ENCODE data around the gene GSPT1. TPM values are rescaled to one million over a fixed set of nuclear protein-coding genes. Genes with fewer than 3 reads are reported as not detected.

GSPT1 gene
- total RNA-seq, 1 donor from 2014 or later, result 101 TPM

GRCh38 chr16:11876306-11876705, 39.5 kb downstream of the GSPT1 start:
- Mint-ChIP-seq H3K9me3 (no peaks in the 10 kb centered on the region), H3K36me3 (peaks cover 20% of the 10 kb centered on the region), H3K4me3 (no peak overlapping the region), H3K27me3 (no peaks in the 10 kb centered on the region), H3K4me1 (ENCODE audit: unreplicated experiment) (peaks cover 5% of the 10 kb centered on the region), H3K27ac (no peak overlapping the region)
- no peak for DNase-seq (ENCODE audit: extremely low spot score, unreplicated experiment)
- TF ChIP-seq, protein P1, sequence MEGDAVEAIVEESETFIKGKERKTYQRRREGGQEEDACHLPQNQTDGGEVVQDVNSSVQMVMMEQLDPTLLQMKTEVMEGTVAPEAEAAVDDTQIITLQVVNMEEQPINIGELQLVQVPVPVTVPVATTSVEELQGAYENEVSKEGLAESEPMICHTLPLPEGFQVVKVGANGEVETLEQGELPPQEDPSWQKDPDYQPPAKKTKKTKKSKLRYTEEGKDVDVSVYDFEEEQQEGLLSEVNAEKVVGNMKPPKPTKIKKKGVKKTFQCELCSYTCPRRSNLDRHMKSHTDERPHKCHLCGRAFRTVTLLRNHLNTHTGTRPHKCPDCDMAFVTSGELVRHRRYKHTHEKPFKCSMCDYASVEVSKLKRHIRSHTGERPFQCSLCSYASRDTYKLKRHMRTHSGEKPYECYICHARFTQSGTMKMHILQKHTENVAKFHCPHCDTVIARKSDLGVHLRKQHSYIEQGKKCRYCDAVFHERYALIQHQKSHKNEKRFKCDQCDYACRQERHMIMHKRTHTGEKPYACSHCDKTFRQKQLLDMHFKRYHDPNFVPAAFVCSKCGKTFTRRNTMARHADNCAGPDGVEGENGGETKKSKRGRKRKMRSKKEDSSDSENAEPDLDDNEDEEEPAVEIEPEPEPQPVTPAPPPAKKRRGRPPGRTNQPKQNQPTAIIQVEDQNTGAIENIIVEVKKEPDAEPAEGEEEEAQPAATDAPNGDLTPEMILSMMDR (conservative IDR thresholded peaks at IDR 0.05), result no peak

- peaks cover 20% of the 10 kb centered on the region for H3K36me3 Mint-ChIP-seq
These were observed 40.0 kb downstream of the GSPT1 start for GRCh38 chr16:11875721-11876120.

GRCh38 chr16:11871193-11871592, 44.6 kb downstream of the GSPT1 start:
- H3K4me3 Mint-ChIP-seq, result no peak overlapping the region
- no peaks in the 10 kb centered on the region for H3K9me3 Mint-ChIP-seq
- no peaks in the 10 kb centered on the region for H3K27me3 Mint-ChIP-seq
- TF ChIP-seq, protein P1 (conservative IDR thresholded peaks at IDR 0.05), result peak; percentile 34
- peaks cover 17% of the 10 kb centered on the region for H3K36me3 Mint-ChIP-seq
- peaks cover 7% of the 10 kb centered on the region for H3K4me1 Mint-ChIP-seq (ENCODE audit: unreplicated experiment)
- H3K27ac Mint-ChIP-seq, result peak overlapping the region; percentile 31
- DNase-seq (ENCODE audit: extremely low spot score, unreplicated experiment), result no peak

More at GRCh38 chr16:11875721-11876120, 40.0 kb downstream of the GSPT1 start:
- H3K4me3 Mint-ChIP-seq, result no peak overlapping the region
- no peaks in the 10 kb centered on the region for H3K9me3 Mint-ChIP-seq
- no peaks in the 10 kb centered on the region for H3K27me3 Mint-ChIP-seq
- H3K27ac Mint-ChIP-seq, result no peak overlapping the region
- H3K4me1 Mint-ChIP-seq (ENCODE audit: unreplicated experiment), result peaks cover 7% of the 10 kb centered on the region
- DNase-seq (ENCODE audit: extremely low spot score, unreplicated experiment), result no peak
- TF ChIP-seq, protein P1 (conservative IDR thresholded peaks at IDR 0.05), result no peak

- Mint-ChIP-seq H3K27me3 (no peaks in the 10 kb centered on the region), H3K9me3 (no peaks in the 10 kb centered on the region), H3K36me3 (peaks cover 10% of the 10 kb centered on the region), H3K4me3 (no peak overlapping the region), H3K27ac (no peak overlapping the region), H3K4me1 (ENCODE audit: unreplicated experiment) (peaks cover 7% of the 10 kb centered on the region)
- DNase-seq (ENCODE audit: extremely low spot score, unreplicated experiment), result no peak
- TF ChIP-seq, protein P1 (conservative IDR thresholded peaks at IDR 0.05), result no peak
These were observed 45.4 kb downstream of the GSPT1 start for GRCh38 chr16:11870399-11870798.

DNA sequence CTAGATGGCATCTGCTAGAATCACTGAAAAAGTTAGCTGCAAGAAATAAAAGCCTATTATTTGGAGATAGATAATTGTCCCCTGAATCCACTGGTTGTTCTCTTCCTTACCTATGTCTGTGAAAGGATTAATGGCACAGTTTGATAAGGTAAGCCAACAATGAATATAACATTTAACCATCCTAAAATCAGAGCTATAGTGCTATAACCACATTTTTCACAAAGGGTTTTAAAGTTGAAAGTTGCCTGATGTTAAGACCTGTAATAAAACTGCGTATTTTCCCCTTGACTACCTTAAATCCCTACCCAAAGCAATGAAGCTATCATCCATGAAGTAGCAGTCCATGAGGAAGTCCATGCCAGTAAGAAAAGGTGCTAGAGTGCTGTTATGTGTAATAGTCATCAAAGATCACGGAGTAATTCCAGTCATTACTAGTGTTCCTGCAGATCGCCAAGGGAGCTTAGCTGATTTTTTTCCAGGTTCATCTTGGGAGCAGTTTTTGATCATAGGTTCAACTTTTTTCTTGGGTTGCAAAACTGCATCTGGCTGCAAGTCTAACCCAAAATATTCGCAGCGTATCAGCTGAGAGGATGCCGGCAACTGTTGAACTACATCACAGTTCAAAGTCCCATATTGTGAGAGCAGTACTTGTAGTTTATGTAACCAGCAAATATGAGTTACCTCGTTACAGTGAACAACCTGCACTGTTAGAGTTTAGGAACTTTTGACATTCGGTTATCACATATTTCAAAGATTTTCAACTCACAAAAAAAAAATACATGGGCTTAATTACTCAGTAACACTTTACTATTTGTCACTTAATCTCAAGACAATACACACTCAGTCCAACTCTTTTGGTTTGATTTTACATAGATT, 46.2 kb downstream of the GSPT1 start:
- TF ChIP-seq, protein P1 (conservative IDR thresholded peaks at IDR 0.05), result no peak
- H3K4me1 Mint-ChIP-seq (ENCODE audit: unreplicated experiment), result peaks cover 7% of the 10 kb centered on the region
- H3K36me3 Mint-ChIP-seq, result peaks cover 8% of the 10 kb centered on the region
- H3K9me3 Mint-ChIP-seq, result no peaks in the 10 kb centered on the region
- no peak for DNase-seq (ENCODE audit: extremely low spot score, unreplicated experiment)
- H3K27me3 Mint-ChIP-seq, result no peaks in the 10 kb centered on the region
- no peak overlapping the region for H3K4me3 Mint-ChIP-seq
- no peak overlapping the region for H3K27ac Mint-ChIP-seq

All from type B pancreatic cell (in vitro differentiated cells).